ENCODE measurements around the gene POTEC. TPM values are rescaled to one million over a fixed set of nuclear protein-coding genes. Genes with fewer than 3 reads are reported as not detected.
"Not testable (repeated sequence)": the region's sequence is repeated elsewhere in the genome, so short reads cannot be mapped to it uniquely, and the experiment has no call there.

POTEC gene
- total RNA-seq (2014; rRNA removed; shearing (Covaris generic)): not detected in 2 replicates
- polyA plus RNA-seq (2016; fragmentation: Nextera tagmentation; extraction: Ambion mirVana): not detected in 2 replicates

DNA sequence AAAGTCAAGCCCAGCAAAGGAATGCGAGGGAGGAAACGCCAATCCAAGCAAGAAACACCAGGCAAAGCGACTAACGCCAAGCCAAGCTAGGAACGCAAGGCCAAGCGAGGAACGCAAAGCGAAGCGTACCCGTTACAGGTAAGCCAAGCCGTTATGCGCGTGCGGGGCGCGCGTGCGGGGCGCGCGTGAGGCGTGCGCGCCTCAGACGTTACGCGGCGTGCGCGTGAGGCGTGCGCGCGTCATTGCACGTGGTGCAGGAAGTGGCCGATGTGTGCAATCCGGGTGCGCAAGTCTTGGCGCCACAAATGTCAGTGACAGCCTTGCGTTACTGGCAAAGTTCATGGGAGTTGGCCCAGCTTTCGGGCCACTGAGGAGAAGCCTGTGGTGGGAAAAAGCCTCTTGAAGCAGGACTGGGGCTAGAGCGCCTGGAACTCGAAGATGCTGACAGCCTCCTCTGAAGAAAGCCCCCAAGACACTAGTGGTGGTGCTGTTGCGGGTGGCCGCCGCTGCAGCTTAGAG, at the start of gene POTEC:
TSS of gene POTEC (minus strand) at position 155 of the 519 bp plus-strand sequence. CDS start 454 bp downstream, outside the sequence.
- H3K9ac ChIP-seq; H3K27me3 ChIP-seq (replicated peaks; ENCODE audit: insufficient read depth); H3K9me3 ChIP-seq (ENCODE audit: low read depth); in situ Hi-C loops (cut with MboI); H3F3A ChIP-seq (ENCODE audit: insufficient read depth); H3K4me3 ChIP-seq; H3K36me3 ChIP-seq (ENCODE audit: low read depth); H2AFZ ChIP-seq; DNase-seq; H3K4me2 ChIP-seq (ENCODE audit: unreplicated experiment); H3K9me2 ChIP-seq (ENCODE audit: insufficient read depth); H3K27ac ChIP-seq; H4K20me1 ChIP-seq (ENCODE audit: insufficient read depth); H3K4me1 ChIP-seq (ENCODE audit: insufficient read depth); H3K79me2 ChIP-seq (ENCODE audit: insufficient read depth): not testable (repeated sequence)
- 87% methylated on average over 31 to 46 of the region's 46 CpGs for WGBS, 2 experiments (ENCODE audit: low coverage in 1 of 2, low lambda C conversion rate in 2 of 2, missing lambda C conversion rate in 2 of 2)

DNA sequence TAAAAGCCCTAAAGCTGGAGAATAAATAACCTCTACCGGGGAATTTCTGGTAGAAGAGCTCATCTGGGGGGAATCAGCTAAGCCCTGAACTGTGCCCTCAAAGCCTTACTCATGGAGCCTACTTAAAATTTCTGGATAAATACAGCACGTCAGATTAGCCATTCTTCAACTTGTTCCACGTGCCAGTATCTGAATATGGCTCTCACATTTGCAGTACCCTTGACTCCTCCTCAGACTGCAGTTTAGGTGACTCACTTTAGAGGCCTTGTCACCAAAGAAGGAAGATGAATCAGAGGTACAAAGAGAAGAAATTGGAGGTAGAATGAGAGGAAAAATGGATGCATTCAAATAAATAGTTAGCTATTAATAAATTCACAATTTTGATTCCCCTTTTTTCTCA, 34.6 kb upstream of the POTEC start:
- Histone ChIP-seq H3K79me2 (ENCODE audit: insufficient read depth) (no peaks in the 10 kb centered on the region), H3K27me3 (replicated peaks; ENCODE audit: insufficient read depth) (no peaks in the 10 kb centered on the region), H4K20me1 (ENCODE audit: insufficient read depth) (no peaks in the 10 kb centered on the region), H3K27ac (no peak overlapping the region), H3F3A (ENCODE audit: insufficient read depth) (no peaks in the 10 kb centered on the region), H3K36me3 (ENCODE audit: low read depth) (no peaks in the 10 kb centered on the region), H3K9me3 (ENCODE audit: low read depth) (no peaks in the 10 kb centered on the region), H3K9me2 (ENCODE audit: insufficient read depth) (no peaks in the 10 kb centered on the region), H3K4me3 (no peak overlapping the region), H3K9ac (no peak overlapping the region), H3K4me2 (ENCODE audit: unreplicated experiment) (no peak overlapping the region), H3K4me1 (ENCODE audit: insufficient read depth) (no peaks in the 10 kb centered on the region), H2AFZ (no peak overlapping the region)
- in situ Hi-C loops (cut with MboI): no loop called here
- 15 to 21% methylated on average over 3 of the region's 3 CpGs for WGBS, 2 experiments (ENCODE audit: low coverage in 1 of 2, low lambda C conversion rate in 2 of 2, missing lambda C conversion rate in 2 of 2)
- no peak for TF ChIP-seq EZH2 (IDR thresholded peaks at IDR 0.05; ENCODE audit: insufficient read depth, poor library complexity, severe bottlenecking)
- TF ChIP-seq EZH2phosphoT487 (IDR thresholded peaks at IDR 0.05; ENCODE audit: insufficient read depth, low read depth): no peak
- DNase-seq: no peak

DNA sequence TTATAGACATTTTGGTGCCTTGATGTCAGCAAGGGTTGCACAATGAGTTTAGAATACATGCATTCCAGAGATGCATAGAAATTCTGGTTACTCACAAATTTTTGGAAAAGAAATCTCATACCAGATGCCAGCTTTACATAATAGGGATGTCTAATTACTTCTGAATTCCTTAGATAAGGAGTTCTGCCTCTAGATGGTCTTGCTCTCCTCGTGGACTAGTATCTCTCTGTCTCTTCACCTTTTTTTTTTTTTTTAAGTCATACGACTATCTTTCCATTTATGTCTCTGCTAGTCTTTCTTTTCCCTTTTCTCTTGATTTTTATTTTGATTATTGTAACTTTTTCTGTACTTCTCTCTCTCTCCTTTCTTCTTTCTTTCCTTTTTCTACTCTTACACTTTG, 16.1 kb upstream of the POTEC start:
- H3K36me3 ChIP-seq (ENCODE audit: low read depth); in situ Hi-C loops (cut with MboI): not testable (repeated sequence)

DNA sequence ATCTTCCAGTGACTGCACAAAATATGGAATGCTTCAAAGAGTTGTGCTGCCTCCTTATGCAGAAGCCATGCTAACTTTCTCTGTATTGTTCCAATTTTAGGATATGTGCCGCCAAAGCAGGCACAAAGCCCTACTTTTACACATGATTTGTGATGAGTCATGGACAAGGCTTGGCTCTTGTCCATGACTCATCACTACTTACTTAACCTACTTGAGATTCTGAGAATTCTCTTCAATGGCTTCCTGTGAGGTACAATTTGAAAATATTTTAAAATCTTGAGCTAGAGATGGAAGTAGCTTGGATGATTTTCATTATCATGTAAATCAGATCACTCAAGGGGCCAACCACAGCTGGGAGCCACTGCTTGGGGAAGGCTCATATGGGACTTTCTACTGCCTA, 11.7 kb downstream of the POTEC start:
- H3K79me2 ChIP-seq (ENCODE audit: insufficient read depth); H3K27me3 ChIP-seq (replicated peaks; ENCODE audit: insufficient read depth); H3K36me3 ChIP-seq (ENCODE audit: low read depth); H3K9me2 ChIP-seq (ENCODE audit: insufficient read depth); H3F3A ChIP-seq (ENCODE audit: insufficient read depth); H3K4me2 ChIP-seq (ENCODE audit: unreplicated experiment); H3K9ac ChIP-seq; H2AFZ ChIP-seq; H4K20me1 ChIP-seq (ENCODE audit: insufficient read depth); H3K4me1 ChIP-seq (ENCODE audit: insufficient read depth); H3K4me3 ChIP-seq; in situ Hi-C loops (cut with MboI); H3K27ac ChIP-seq; H3K9me3 ChIP-seq (ENCODE audit: low read depth): not testable (repeated sequence)
- DNase-seq: peak; percentile 1
- WGBS, 2 experiments (ENCODE audit: low coverage in 1 of 2, low lambda C conversion rate in 2 of 2, missing lambda C conversion rate in 2 of 2): 86% methylated on average over 1 of the region's 1 CpG

More for the DNA sequence above, 16.1 kb upstream of the POTEC start:
- H3K4me1 ChIP-seq (ENCODE audit: insufficient read depth); H3K9me3 ChIP-seq (ENCODE audit: low read depth); H3F3A ChIP-seq (ENCODE audit: insufficient read depth); H4K20me1 ChIP-seq (ENCODE audit: insufficient read depth); DNase-seq; H3K9ac ChIP-seq; H3K4me2 ChIP-seq (ENCODE audit: unreplicated experiment); H3K27me3 ChIP-seq (replicated peaks; ENCODE audit: insufficient read depth); H2AFZ ChIP-seq; H3K9me2 ChIP-seq (ENCODE audit: insufficient read depth); H3K27ac ChIP-seq; H3K79me2 ChIP-seq (ENCODE audit: insufficient read depth); H3K4me3 ChIP-seq: not testable (repeated sequence)
- WGBS, 2 experiments (ENCODE audit: low coverage in 1 of 2, low lambda C conversion rate in 2 of 2, missing lambda C conversion rate in 2 of 2): 0% methylated on average over 1 of the region's 2 CpGs

DNA sequence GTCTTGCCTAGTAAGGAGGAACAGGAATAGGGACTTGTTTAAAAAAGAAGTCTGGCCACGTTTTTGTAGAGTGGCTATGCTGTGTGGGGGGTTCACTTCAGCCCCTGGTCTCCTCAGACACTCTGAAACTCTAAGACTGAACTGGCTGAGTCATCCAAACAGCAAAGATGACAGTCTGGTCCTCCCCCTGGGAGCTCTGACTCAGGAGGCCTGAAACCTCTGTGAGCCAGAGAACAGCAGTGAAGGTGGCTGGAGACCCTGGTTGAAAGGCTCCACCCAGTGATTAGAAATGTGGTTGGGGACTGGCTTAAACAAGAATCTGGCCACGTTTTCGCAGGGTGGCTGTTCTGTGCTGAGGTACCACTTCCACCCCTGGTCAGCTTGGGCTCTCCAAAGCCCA, 32.7 kb downstream of the POTEC start:
- WGBS, 2 experiments (ENCODE audit: low coverage in 1 of 2, low lambda C conversion rate in 2 of 2, missing lambda C conversion rate in 2 of 2): 0 to 7% methylated on average over 3 of the region's 3 CpGs

DNA sequence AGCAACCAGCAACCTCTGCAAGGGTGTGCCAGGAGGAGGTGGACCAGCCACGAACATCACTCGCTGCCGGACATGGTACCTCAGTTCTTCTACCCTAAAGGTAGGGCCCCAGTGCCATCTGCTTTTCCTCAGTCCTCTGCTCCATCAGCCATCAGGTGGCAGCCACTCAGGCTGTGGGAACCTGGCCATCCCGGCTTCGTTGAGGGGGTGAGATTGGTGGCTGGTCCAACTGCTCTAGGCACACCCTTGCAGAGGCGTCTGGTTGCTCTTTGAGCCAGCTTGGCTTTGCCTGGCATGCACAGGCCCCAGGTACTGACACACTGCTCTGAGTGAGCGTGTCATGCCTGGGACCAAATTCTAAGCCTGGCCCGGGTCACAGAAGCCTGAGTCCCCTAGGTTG, 39.7 kb downstream of the POTEC start:
- H3K79me2 ChIP-seq (ENCODE audit: insufficient read depth); H3K27me3 ChIP-seq (replicated peaks; ENCODE audit: insufficient read depth); H3K9ac ChIP-seq; in situ Hi-C loops (cut with MboI); H3K4me2 ChIP-seq (ENCODE audit: unreplicated experiment); H4K20me1 ChIP-seq (ENCODE audit: insufficient read depth); DNase-seq; H3K9me2 ChIP-seq (ENCODE audit: insufficient read depth); H3K36me3 ChIP-seq (ENCODE audit: low read depth); H3K27ac ChIP-seq; H3K9me3 ChIP-seq (ENCODE audit: low read depth); H3F3A ChIP-seq (ENCODE audit: insufficient read depth); H3K4me3 ChIP-seq; H3K4me1 ChIP-seq (ENCODE audit: insufficient read depth); H2AFZ ChIP-seq: not testable (repeated sequence)
- 48 to 49% methylated on average over 6 of the region's 8 CpGs for WGBS, 2 experiments (ENCODE audit: low coverage in 1 of 2, low lambda C conversion rate in 2 of 2, missing lambda C conversion rate in 2 of 2)

More for the DNA sequence above, 32.7 kb downstream of the POTEC start:
- H3K4me1 ChIP-seq (ENCODE audit: insufficient read depth); H2AFZ ChIP-seq; H3K9me3 ChIP-seq (ENCODE audit: low read depth); H3K36me3 ChIP-seq (ENCODE audit: low read depth); H3K4me3 ChIP-seq; H3K9me2 ChIP-seq (ENCODE audit: insufficient read depth); H3F3A ChIP-seq (ENCODE audit: insufficient read depth); in situ Hi-C loops (cut with MboI); H4K20me1 ChIP-seq (ENCODE audit: insufficient read depth); H3K79me2 ChIP-seq (ENCODE audit: insufficient read depth); H3K27me3 ChIP-seq (replicated peaks; ENCODE audit: insufficient read depth); H3K27ac ChIP-seq; H3K9ac ChIP-seq; H3K4me2 ChIP-seq (ENCODE audit: unreplicated experiment): not testable (repeated sequence)
- peak; percentile 5 for DNase-seq

DNA sequence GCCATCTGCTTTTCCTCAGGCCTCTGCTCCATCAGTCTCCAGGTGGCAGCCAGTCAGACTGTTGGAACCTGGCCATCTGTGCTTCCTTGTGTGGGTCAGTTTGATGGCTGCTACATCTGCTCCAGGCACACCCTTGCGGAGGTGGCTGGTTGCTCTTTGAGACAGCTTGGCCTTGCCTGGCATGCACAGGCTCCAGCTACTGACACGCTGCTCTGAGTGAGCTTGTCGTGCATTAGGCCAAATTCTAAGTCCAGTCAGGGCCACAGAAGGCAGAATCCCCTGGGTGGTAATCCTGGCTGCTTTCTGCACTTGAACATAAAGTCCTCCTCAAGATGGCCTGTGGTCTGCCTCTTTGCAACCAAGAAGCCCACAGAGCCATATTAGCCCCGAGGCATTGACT, 41.5 kb downstream of the POTEC start:
- 17 to 25% methylated on average over 4 of the region's 4 CpGs for WGBS, 2 experiments (ENCODE audit: low coverage in 1 of 2, low lambda C conversion rate in 2 of 2, missing lambda C conversion rate in 2 of 2)
- H3K79me2 ChIP-seq (ENCODE audit: insufficient read depth); H3K36me3 ChIP-seq (ENCODE audit: low read depth); in situ Hi-C loops (cut with MboI); H3K4me2 ChIP-seq (ENCODE audit: unreplicated experiment); H4K20me1 ChIP-seq (ENCODE audit: insufficient read depth); H3K9me2 ChIP-seq (ENCODE audit: insufficient read depth); H3K4me3 ChIP-seq; H3K9me3 ChIP-seq (ENCODE audit: low read depth); H3K27ac ChIP-seq; H3K9ac ChIP-seq; H3K27me3 ChIP-seq (replicated peaks; ENCODE audit: insufficient read depth); H2AFZ ChIP-seq; DNase-seq; H3K4me1 ChIP-seq (ENCODE audit: insufficient read depth); H3F3A ChIP-seq (ENCODE audit: insufficient read depth): not testable (repeated sequence)

Measured in GM23248 (cell line).